ENCODE measurements around the gene RBFOX2. TPM values are rescaled to one million over a fixed set of nuclear protein-coding genes. Genes with fewer than 3 reads are reported as not detected.

The RBFOX2 gene
- total RNA-seq, 4 donors from 2014 or later = 50.2 to 75.6 (median 71.4) TPM

GRCh38 chr22:35959121-35959800 is 69.4 kb downstream of the RBFOX2 start:
- Histone ChIP-seq H3K27me3 (no peaks in the 10 kb centered on the region), H3K4me1 (peaks cover 0 to 40% (median 8%) of the 10 kb centered on the region in 4 donors), H3K9me3 (no peaks in the 10 kb centered on the region), H3K36me3 (no peaks in the 10 kb centered on the region), H3K27ac (no peak overlapping the region), H3K4me3 (no peak overlapping the region)
- TF ChIP-seq EP300 (IDR thresholded peaks at IDR 0.05) (no peak), POLR2A (IDR thresholded peaks at IDR 0.05) (no peak)
- TF ChIP-seq, protein P1, sequence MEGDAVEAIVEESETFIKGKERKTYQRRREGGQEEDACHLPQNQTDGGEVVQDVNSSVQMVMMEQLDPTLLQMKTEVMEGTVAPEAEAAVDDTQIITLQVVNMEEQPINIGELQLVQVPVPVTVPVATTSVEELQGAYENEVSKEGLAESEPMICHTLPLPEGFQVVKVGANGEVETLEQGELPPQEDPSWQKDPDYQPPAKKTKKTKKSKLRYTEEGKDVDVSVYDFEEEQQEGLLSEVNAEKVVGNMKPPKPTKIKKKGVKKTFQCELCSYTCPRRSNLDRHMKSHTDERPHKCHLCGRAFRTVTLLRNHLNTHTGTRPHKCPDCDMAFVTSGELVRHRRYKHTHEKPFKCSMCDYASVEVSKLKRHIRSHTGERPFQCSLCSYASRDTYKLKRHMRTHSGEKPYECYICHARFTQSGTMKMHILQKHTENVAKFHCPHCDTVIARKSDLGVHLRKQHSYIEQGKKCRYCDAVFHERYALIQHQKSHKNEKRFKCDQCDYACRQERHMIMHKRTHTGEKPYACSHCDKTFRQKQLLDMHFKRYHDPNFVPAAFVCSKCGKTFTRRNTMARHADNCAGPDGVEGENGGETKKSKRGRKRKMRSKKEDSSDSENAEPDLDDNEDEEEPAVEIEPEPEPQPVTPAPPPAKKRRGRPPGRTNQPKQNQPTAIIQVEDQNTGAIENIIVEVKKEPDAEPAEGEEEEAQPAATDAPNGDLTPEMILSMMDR (IDR thresholded peaks at IDR 0.05) = no peak
- DNase-seq (ENCODE audit: low spot score in 2 of 2) = no peak
- 88 to 89% methylated on average over 5 of the region's 5 CpGs for whole genome bisulfite sequencing, 2 donors

DNA sequence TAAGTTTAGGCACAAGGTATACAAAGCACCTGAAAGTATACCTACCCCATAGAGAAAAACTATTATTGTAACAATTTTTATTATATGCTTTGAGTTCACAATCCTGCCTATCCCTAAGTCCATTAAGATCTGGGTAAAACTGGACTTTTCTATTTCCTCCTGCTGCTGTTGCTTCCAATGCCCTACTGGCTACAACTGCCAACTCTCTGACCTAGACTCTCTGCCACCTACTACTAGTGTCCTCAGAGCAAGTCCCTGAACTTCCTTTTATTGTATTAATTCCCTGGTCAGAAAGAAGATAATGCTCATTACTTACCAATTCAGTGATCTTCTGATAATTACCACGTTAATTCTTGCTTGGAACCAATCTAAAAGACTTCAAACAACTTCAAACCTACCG is 70.3 kb downstream of the RBFOX2 start:
- no peak overlapping the region for H3K4me3 ChIP-seq
- DNase-seq (ENCODE audit: low spot score in 2 of 2) = no peak
- H3K4me1 ChIP-seq = peaks cover 0 to 35% (median 8%) of the 10 kb centered on the region in 4 donors
- H3K9me3 ChIP-seq = no peaks in the 10 kb centered on the region
- WGBS, 2 donors = 80 to 83% methylated on average over 2 of the region's 2 CpGs
- no peak overlapping the region for H3K27ac ChIP-seq
- H3K36me3 ChIP-seq = no peaks in the 10 kb centered on the region
- TF ChIP-seq EP300 (IDR thresholded peaks at IDR 0.05) = no peak
- TF ChIP-seq, protein P1 (IDR thresholded peaks at IDR 0.05) = no peak
- no peak for TF ChIP-seq POLR2A (IDR thresholded peaks at IDR 0.05)
- H3K27me3 ChIP-seq = no peaks in the 10 kb centered on the region

DNA sequence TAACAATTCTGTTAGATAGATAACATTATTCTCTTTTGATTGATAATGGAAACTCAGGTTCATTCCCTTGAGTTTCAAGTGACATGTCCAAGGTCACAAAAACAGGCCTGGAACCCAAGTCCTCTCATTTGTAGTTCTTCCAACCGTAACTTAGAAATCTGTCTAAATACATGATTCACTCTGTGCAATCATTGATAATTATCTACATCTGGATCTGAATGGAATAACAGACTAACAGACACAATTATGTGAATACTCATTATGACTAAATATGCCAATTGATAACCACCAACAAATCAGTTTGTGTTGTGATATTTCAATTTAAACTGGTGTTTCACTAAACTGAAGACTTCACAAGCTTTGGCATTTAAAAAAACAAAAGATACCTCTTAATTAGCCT is 71.0 kb downstream of the RBFOX2 start:
- no peak for TF ChIP-seq POLR2A (IDR thresholded peaks at IDR 0.05)
- TF ChIP-seq EP300 (IDR thresholded peaks at IDR 0.05) = no peak
- TF ChIP-seq, protein P1 (IDR thresholded peaks at IDR 0.05) = no peak
- no peaks in the 10 kb centered on the region for H3K27me3 ChIP-seq
- H3K27ac ChIP-seq = no peak overlapping the region
- H3K9me3 ChIP-seq = no peaks in the 10 kb centered on the region
- WGBS, 2 donors = 56 to 67% methylated on average over 1 of the region's 1 CpG
- H3K4me1 ChIP-seq = peaks cover 0 to 31% (median 6%) of the 10 kb centered on the region in 4 donors
- no peaks in the 10 kb centered on the region for H3K36me3 ChIP-seq
- no peak for DNase-seq (ENCODE audit: low spot score in 2 of 2)
- H3K4me3 ChIP-seq = no peak overlapping the region

DNA sequence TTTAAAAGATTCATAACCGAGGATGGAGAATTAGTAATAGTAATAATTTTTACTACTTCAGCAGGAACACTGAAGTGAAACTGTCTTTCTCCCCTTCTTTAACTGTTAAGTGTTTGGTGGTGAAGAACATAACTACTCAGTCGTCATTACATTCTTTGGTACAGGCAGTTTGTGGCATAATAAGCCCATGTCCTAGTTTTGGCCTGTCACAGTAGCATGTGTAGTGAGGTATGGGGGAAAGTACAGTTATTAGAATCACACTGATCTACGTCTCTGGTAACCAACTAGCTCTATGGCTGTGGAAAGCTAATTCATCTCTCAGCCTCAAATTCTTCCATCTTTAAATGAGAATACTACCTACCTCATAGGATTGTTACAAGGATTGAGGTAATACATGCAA is 71.8 kb downstream of the RBFOX2 start:
- no peak for DNase-seq (ENCODE audit: low spot score in 2 of 2)
- 87 to 88% methylated on average over 3 of the region's 3 CpGs for WGBS, 2 donors
- no peak for TF ChIP-seq EP300 (IDR thresholded peaks at IDR 0.05)
- TF ChIP-seq, protein P1 (IDR thresholded peaks at IDR 0.05) = no peak
- no peak for TF ChIP-seq POLR2A (IDR thresholded peaks at IDR 0.05)
- Histone ChIP-seq H3K36me3 (no peaks in the 10 kb centered on the region), H3K9me3 (no peaks in the 10 kb centered on the region), H3K4me3 (no peak overlapping the region), H3K27me3 (no peaks in the 10 kb centered on the region), H3K4me1 (peaks cover 0 to 23% (median 3%) of the 10 kb centered on the region in 4 donors), H3K27ac (no peak overlapping the region)

DNA sequence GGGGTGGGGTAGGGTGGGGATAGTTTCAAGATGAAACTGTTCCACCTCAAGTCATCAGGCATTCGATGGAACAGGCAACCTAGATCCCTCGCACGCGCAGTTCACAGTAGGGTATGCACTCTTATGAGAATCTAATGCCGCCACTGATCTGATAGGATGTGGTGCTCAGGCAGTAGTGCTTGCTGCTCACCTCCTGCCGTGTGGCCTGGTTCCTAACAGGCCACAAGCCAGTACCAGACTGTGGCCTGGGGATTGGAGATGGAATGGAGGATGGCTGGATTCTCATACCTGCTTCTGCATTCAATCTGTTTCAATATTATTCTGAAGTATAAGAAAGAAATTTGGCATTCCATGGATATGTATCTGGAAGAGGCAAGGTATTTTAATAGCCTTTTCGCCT is 73.1 kb downstream of the RBFOX2 start:
- no peaks in the 10 kb centered on the region for H3K36me3 ChIP-seq
- no peak overlapping the region for H3K4me3 ChIP-seq
- H3K27ac ChIP-seq = no peak overlapping the region
- no peak for DNase-seq (ENCODE audit: low spot score in 2 of 2)
- H3K27me3 ChIP-seq = no peaks in the 10 kb centered on the region
- no peaks in the 10 kb centered on the region for H3K9me3 ChIP-seq
- WGBS, 2 donors = 89 to 98% methylated on average over 7 of the region's 7 CpGs
- TF ChIP-seq, protein P1 (IDR thresholded peaks at IDR 0.05) = no peak
- H3K4me1 ChIP-seq = peaks cover 0 to 10% (median 0%) of the 10 kb centered on the region in 4 donors

Data from tibial nerve (tissue), 4 donors.